Calu3 (cell line): ENCODE measurements around the gene DSCAM. TPM values are rescaled to one million over a fixed set of nuclear protein-coding genes. Genes with fewer than 3 reads are reported as not detected.

Experiments
- BruUV-seq: library from RNA; stranded (reverse); fragments of 400-500 nt; replicated peaks from 2 replicates; lab custom pipeline; 2021; lab: Mats Ljungman, UMichigan
- CTCF ChIA-PET: fragments of 300-600 bp; sonication (Branson Sonifier 250); formaldehyde crosslinking; loops from one replicate; lab custom pipeline; 2022; ENCODE audit warnings: antibody characterized with exemption; lab: Charles Lee
- DNase-seq: peaks from one replicate; pipeline ENCODE4 v3.0.0; 2022
- H3K27ac Mint-ChIP-seq: one replicate; pipeline ENCODE4 v1.8.0; 2022; ENCODE audit warnings: mixed read lengths; ENCODE audit not compliant: unreplicated experiment
- H3K27me3 Mint-ChIP-seq: one replicate; pipeline ENCODE4 v1.8.0; 2022; ENCODE audit warnings: mixed read lengths; ENCODE audit not compliant: unreplicated experiment
- H3K36me3 Mint-ChIP-seq: one replicate; pipeline ENCODE4 v1.8.0; 2022; ENCODE audit warnings: mild to moderate bottlenecking, moderate library complexity, mixed read lengths; ENCODE audit not compliant: insufficient read depth, unreplicated experiment
- H3K4me1 Mint-ChIP-seq: one replicate; pipeline ENCODE4 v1.8.0; 2022; ENCODE audit warnings: mild to moderate bottlenecking, low read depth, mixed read lengths; ENCODE audit not compliant: unreplicated experiment
- H3K4me3 Mint-ChIP-seq: one replicate; pipeline ENCODE4 v1.8.0; 2022; ENCODE audit warnings: mild to moderate bottlenecking, low read depth, moderate library complexity, mixed read lengths; ENCODE audit not compliant: unreplicated experiment
- H3K9me3 Mint-ChIP-seq: one replicate; pipeline ENCODE4 v1.8.0; 2022; ENCODE audit warnings: low read depth, mixed read lengths; ENCODE audit not compliant: unreplicated experiment
- CTCF ChIP-seq: fragments of 200-600 bp; IDR thresholded peaks from one replicate; pipeline ENCODE4 v1.8.0; 2022; ENCODE audit warnings: antibody characterized with exemption; ENCODE audit not compliant: unreplicated experiment
- intact Hi-C: fragments of 100-400 bp; cut with micrococcal nuclease; formaldehyde crosslinking; loops from one replicate; pipeline ENCODE4 v1.10.0; 2022; ENCODE audit not compliant: unreplicated experiment
- total RNA-seq: library from RNA; stranded (reverse); gene quantifications from 2 replicates; pipeline ENCODE4 v1.2.3, GENCODE V29; 2022

Gene DSCAM
- total RNA-seq, 1 experiment from 2014 or later: not detected

GRCh38 chr21:40850071-40850470 lies 3.1 kb upstream of the DSCAM start:
- no peak overlapping the region for H3K27ac Mint-ChIP-seq
- TF ChIP-seq CTCF: no peak
- CTCF ChIA-PET: no interaction called here
- no peaks in the 10 kb centered on the region for H3K27me3 Mint-ChIP-seq
- DNase-seq: no peak
- no TSS peak for BruUV-seq
- intact Hi-C loops: no loop called here
- H3K4me1 Mint-ChIP-seq: no peaks in the 10 kb centered on the region
- peaks cover 6% of the 10 kb centered on the region for H3K9me3 Mint-ChIP-seq
- no peak overlapping the region for H3K4me3 Mint-ChIP-seq
- H3K36me3 Mint-ChIP-seq: no peaks in the 10 kb centered on the region

GRCh38 chr21:40847951-40848350 lies 993 bp upstream of the DSCAM start:
- Mint-ChIP-seq H3K9me3 (peaks cover 6% of the 10 kb centered on the region), H3K4me1 (no peaks in the 10 kb centered on the region), H3K36me3 (no peaks in the 10 kb centered on the region), H3K27ac (no peak overlapping the region), H3K4me3 (no peak overlapping the region), H3K27me3 (no peaks in the 10 kb centered on the region)
- DNase-seq: no peak
- no peak for TF ChIP-seq CTCF
- CTCF ChIA-PET: no interaction called here
- no TSS peak for BruUV-seq
- intact Hi-C loops: no loop called here

- CTCF ChIA-PET: no interaction called here
- Mint-ChIP-seq H3K4me1 (no peaks in the 10 kb centered on the region), H3K4me3 (no peak overlapping the region), H3K27me3 (no peaks in the 10 kb centered on the region), H3K9me3 (peaks cover 12% of the 10 kb centered on the region), H3K36me3 (no peaks in the 10 kb centered on the region), H3K27ac (no peak overlapping the region)
- intact Hi-C loops: no loop called here
- BruUV-seq: no TSS peak
- no peak for DNase-seq
- no peak for TF ChIP-seq CTCF
These were observed 855 bp downstream of the DSCAM start for GRCh38 chr21:40846103-40846502.

GRCh38 chr21:40845441-40845995 lies 1.4 kb downstream of the DSCAM start:
- peaks cover 14% of the 10 kb centered on the region for H3K9me3 Mint-ChIP-seq
- BruUV-seq: no TSS peak
- no peaks in the 10 kb centered on the region for H3K27me3 Mint-ChIP-seq
- TF ChIP-seq CTCF: no peak
- H3K4me1 Mint-ChIP-seq: no peaks in the 10 kb centered on the region
- CTCF ChIA-PET: no interaction called here
- no peaks in the 10 kb centered on the region for H3K36me3 Mint-ChIP-seq
- no peak overlapping the region for H3K4me3 Mint-ChIP-seq
- no peak overlapping the region for H3K27ac Mint-ChIP-seq
- DNase-seq: no peak
- intact Hi-C loops: no loop called here
